Choroid plexus epithelial cell (primary cell): ENCODE results near the gene SPG21.

Experiments used
- DNase-seq: peaks from one replicate; pipeline ENCODE4 v3.0.0-alpha.2; 2010; ENCODE audit warnings: low read depth
- H3K4me3 ChIP-seq: 2 replicates; pipeline ENCODE4 v1.5.1; 2011; ENCODE audit warnings: low read depth, mild to moderate bottlenecking, control low read depth, low read length, moderate library complexity
- CTCF ChIP-seq: conservative IDR thresholded peaks from 2 replicates; pipeline ENCODE4 v1.5.1; 2011; ENCODE audit warnings: low read depth, mild to moderate bottlenecking, control low read depth, inconsistent platforms, low read length, moderate library complexity

SPG21 gene

GRCh38 chr15:64930778-64931371, 58.8 kb downstream of the SPG21 start:
- TF ChIP-seq CTCF, result no peak
- no peak overlapping the region for H3K4me3 ChIP-seq
- peak; percentile 74 for DNase-seq

GRCh38 chr15:64930019-64930652, 59.6 kb downstream of the SPG21 start:
- DNase-seq, result no peak
- H3K4me3 ChIP-seq, result no peak overlapping the region
- no peak for TF ChIP-seq CTCF

- no peak for TF ChIP-seq CTCF
- no peak overlapping the region for H3K4me3 ChIP-seq
- no peak for DNase-seq
Observed at GRCh38 chr15:64928626-64929220, 61.0 kb downstream of the SPG21 start.

- TF ChIP-seq CTCF, result no peak
- no peak overlapping the region for H3K4me3 ChIP-seq
- no peak for DNase-seq
Observed at GRCh38 chr15:64926661-64927060, 63.1 kb downstream of the SPG21 start.

GRCh38 chr15:64925335-64926330, 64.1 kb downstream of the SPG21 start:
- no peak overlapping the region for H3K4me3 ChIP-seq
- no peak for TF ChIP-seq CTCF
- no peak for DNase-seq

- DNase-seq, result no peak
- no peak for TF ChIP-seq CTCF
- H3K4me3 ChIP-seq, result no peak overlapping the region
Observed at GRCh38 chr15:64923546-64923945, 66.2 kb downstream of the SPG21 start.
